ENCODE data around the gene COPS7A. TPM values are rescaled to one million over a fixed set of nuclear protein-coding genes. Genes with fewer than 3 reads are reported as not detected.
A peak's percentile ranks its signal among the peaks of the same experiment; 100 is the strongest.

The COPS7A gene
- total and polyA plus RNA-seq, 9 of the 15 experiments (the other 6 are each of a cell fraction or from before 2014, with no cell fraction given) = 12.7 to 36.0 (median 24.3) TPM

GRCh38 chr12:6778574-6779550, 55.0 kb downstream of the COPS7A start (continued):
- no peak for TF ChIP-seq PBX2 (CRISPR knock-in tag; IDR thresholded peaks at IDR 0.05; ENCODE audit: low read depth)
- no peak for TF ChIP-seq PBX2 (tag; conservative IDR thresholded peaks at IDR 0.05; ENCODE audit: low read depth)
- TF ChIP-seq HCFC1 (IDR thresholded peaks at IDR 0.05; ENCODE audit: low read depth, low read length) = 0 out of 2 replicates have a peak, but pooled peaks have one; percentile 28
- 0 out of 2 replicates have a peak, but pooled peaks have one; percentile 43 for TF ChIP-seq MTA2 (IDR thresholded peaks at IDR 0.05; ENCODE audit: low read depth)
- no peak for TF ChIP-seq RBM17 (IDR thresholded peaks at IDR 0.05; ENCODE audit: borderline replicate concordance, low read depth, low read length)
- no peak for TF ChIP-seq NUFIP1 (IDR thresholded peaks at IDR 0.05; ENCODE audit: partially characterized antibody)
- TF ChIP-seq SLC30A9 (CRISPR knock-in tag; IDR thresholded peaks at IDR 0.05) = no peak
- TF ChIP-seq MEF2D (tag; conservative IDR thresholded peaks at IDR 0.05; ENCODE audit: low read depth) = no peak
- no peak for TF ChIP-seq NCOA4 (IDR thresholded peaks at IDR 0.05; ENCODE audit: partially characterized antibody)
- TF ChIP-seq ZBTB17 (CRISPR knock-in tag; IDR thresholded peaks at IDR 0.05) = no peak; the same call in 1 of the 2 replicates
- TF ChIP-seq BCOR (IDR thresholded peaks at IDR 0.05) = peak; percentile 82
- peak; percentile 37 for TF ChIP-seq SAP30 (IDR thresholded peaks at IDR 0.05; ENCODE audit: borderline replicate concordance, insufficient read depth, low read depth, low read length, poor library complexity, severe bottlenecking)
- no peak for TF ChIP-seq RFX1 (IDR thresholded peaks at IDR 0.05)
- TF ChIP-seq NFXL1 (CRISPR knock-in tag; IDR thresholded peaks at IDR 0.05) = no peak
- TF ChIP-seq DMBX1 (CRISPR knock-in tag; IDR thresholded peaks at IDR 0.05; ENCODE audit: borderline replicate concordance) = no peak
- TF ChIP-seq ARID4B (CRISPR knock-in tag; IDR thresholded peaks at IDR 0.05) = peak; percentile 69
- TF ChIP-seq HOXB6 (CRISPR knock-in tag; IDR thresholded peaks at IDR 0.05; ENCODE audit: borderline replicate concordance) = no peak
- TF ChIP-seq SIRT6 (IDR thresholded peaks at IDR 0.05; ENCODE audit: low read depth, low read length) = no peak
- TF ChIP-seq ZNF449 (CRISPR knock-in tag; IDR thresholded peaks at IDR 0.05) = no peak
- no peak for TF ChIP-seq ZNF212 (CRISPR knock-in tag; IDR thresholded peaks at IDR 0.05)

Measured in K562 (cell line).